ENCODE data around the gene ZDHHC4. TPM values are rescaled to one million over a fixed set of nuclear protein-coding genes. Genes with fewer than 3 reads are reported as not detected.

Gene ZDHHC4
- total and polyA plus RNA-seq, 2 donors (not counting 3 experiments of a cell fraction or from before 2014, with no cell fraction given) = 29.9 to 122 TPM

DNA sequence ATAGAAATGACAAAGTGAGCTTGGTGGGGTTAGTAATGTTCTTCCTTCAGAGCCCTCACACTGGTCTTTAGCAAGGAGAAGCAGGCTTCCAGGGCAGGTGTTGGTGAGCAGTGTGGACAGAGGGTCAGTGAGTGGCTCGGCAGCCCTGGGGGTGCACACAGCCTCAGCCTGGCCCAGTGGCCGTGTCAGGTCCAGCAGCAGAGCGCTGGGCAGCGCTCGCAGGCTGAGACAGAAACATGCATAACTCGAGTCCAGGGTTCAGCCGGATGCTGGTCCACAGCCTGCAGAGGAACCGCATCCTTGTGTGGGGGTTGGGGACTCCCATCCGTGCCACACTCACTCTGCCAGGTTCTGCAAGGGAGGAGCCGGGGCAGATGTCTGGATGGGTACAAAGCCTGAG, 27.2 kb downstream of the ZDHHC4 start:
- TF ChIP-seq MYC (IDR thresholded peaks at IDR 0.05; ENCODE audit: low read depth, low read length) = no peak
- TF ChIP-seq, protein P1, sequence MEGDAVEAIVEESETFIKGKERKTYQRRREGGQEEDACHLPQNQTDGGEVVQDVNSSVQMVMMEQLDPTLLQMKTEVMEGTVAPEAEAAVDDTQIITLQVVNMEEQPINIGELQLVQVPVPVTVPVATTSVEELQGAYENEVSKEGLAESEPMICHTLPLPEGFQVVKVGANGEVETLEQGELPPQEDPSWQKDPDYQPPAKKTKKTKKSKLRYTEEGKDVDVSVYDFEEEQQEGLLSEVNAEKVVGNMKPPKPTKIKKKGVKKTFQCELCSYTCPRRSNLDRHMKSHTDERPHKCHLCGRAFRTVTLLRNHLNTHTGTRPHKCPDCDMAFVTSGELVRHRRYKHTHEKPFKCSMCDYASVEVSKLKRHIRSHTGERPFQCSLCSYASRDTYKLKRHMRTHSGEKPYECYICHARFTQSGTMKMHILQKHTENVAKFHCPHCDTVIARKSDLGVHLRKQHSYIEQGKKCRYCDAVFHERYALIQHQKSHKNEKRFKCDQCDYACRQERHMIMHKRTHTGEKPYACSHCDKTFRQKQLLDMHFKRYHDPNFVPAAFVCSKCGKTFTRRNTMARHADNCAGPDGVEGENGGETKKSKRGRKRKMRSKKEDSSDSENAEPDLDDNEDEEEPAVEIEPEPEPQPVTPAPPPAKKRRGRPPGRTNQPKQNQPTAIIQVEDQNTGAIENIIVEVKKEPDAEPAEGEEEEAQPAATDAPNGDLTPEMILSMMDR (IDR thresholded peaks at IDR 0.05; ENCODE audit: extremely low read depth in 1 of 2, insufficient read depth in 1 of 2, low read depth in 1 of 2, low read length in 2 of 2) = no peak
- TF ChIP-seq GATA2 (IDR thresholded peaks at IDR 0.05; ENCODE audit: insufficient read depth, insufficient read length, low read depth, low read length) = no peak
- TF ChIP-seq JUN (IDR thresholded peaks at IDR 0.05; ENCODE audit: borderline replicate concordance, insufficient read depth, insufficient read length, low read depth) = no peak
- TF ChIP-seq, protein P2, sequence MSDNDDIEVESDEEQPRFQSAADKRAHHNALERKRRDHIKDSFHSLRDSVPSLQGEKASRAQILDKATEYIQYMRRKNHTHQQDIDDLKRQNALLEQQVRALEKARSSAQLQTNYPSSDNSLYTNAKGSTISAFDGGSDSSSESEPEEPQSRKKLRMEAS (IDR thresholded peaks at IDR 0.05; ENCODE audit: insufficient read depth, insufficient read length) = no peak
- no peak for TF ChIP-seq POLR2A (IDR thresholded peaks at IDR 0.05; ENCODE audit: low read depth, low read length)
- no peak for TF ChIP-seq EZH2 (IDR thresholded peaks at IDR 0.05; ENCODE audit: borderline replicate concordance, low read depth, low read length, severe bottlenecking)
- Histone ChIP-seq H3K9me1 (replicated peaks; ENCODE audit: control insufficient read depth, extremely low read depth, insufficient read depth, low read length) (no peaks in the 10 kb centered on the region), H3K27me3 (ENCODE audit: control insufficient read depth in 2 of 2, insufficient read depth in 2 of 2, low read length in 2 of 2) (no peaks in the 10 kb centered on the region), H3K9me3 (replicated peaks; ENCODE audit: control insufficient read depth, insufficient read depth, low read length) (no peaks in the 10 kb centered on the region), H3K4me2 (ENCODE audit: insufficient read depth, low read length) (no peak overlapping the region), H3K4me1 (ENCODE audit: control insufficient read depth, extremely low read depth, insufficient read depth, low read length) (no peaks in the 10 kb centered on the region), H3K79me2 (ENCODE audit: control insufficient read depth, insufficient read depth, low read length) (no peaks in the 10 kb centered on the region), H2AFZ (ENCODE audit: low read depth, low read length) (no peak overlapping the region), H3K4me3 (replicated peaks in 1 of 3; ENCODE audit: insufficient read depth in 1 of 3, low read depth in 1 of 3, low read length in 3 of 3) (no peak overlapping the region), H3K36me3 (ENCODE audit: control insufficient read depth in 2 of 2, extremely low read depth in 1 of 2, insufficient read depth in 2 of 2, low read length in 2 of 2) (peaks cover 9 to 14% of the 10 kb centered on the region in 2 experiments), H4K20me1 (replicated peaks; ENCODE audit: control insufficient read depth, extremely low read depth, insufficient read depth, low read length) (no peaks in the 10 kb centered on the region), H3K9ac (replicated peaks; ENCODE audit: extremely low read depth, insufficient read depth, low read length) (no peak overlapping the region), H3K27ac (ENCODE audit: insufficient read depth, low read depth, low read length) (no peak overlapping the region)
- ChIA-PET POLR2A (no interaction called here), CTCF (interaction anchor here (0.8 to 1.2 kb wide), 2 partner anchors 45 to 88 kb away, joined by 3 read pairs; no protein-coding TSS in a partner anchor)
- FAIRE-seq = no peak
- BruUV-seq (replicated peaks) = no TSS peak
- dilution Hi-C loops (cut with MboI; ENCODE audit: extremely low pct_ligation_motif_present, low sequenced_read_pairs) (no loop called here), intact Hi-C loops (cut with micrococcal nuclease) (no loop called here)
- DNase-seq (ENCODE audit: low read depth, low spot score) = no peak

Measured in endothelial cell of umbilical vein (primary cell).